GM18499 (cell line): ENCODE results near the gene NRROS.
"Not testable (repeated sequence)": the region's sequence is repeated elsewhere in the genome, so short reads cannot be mapped to it uniquely, and the experiment has no call there.

ENCODE experiments used
- ATAC-seq: cut with Tn5 transposase; IDR thresholded peaks from one replicate; pipeline ENCODE4 v1.9.1; 2021; ENCODE audit warnings: moderate number of reproducible peaks; ENCODE audit not compliant: insufficient read depth, unreplicated experiment

The NRROS gene

DNA sequence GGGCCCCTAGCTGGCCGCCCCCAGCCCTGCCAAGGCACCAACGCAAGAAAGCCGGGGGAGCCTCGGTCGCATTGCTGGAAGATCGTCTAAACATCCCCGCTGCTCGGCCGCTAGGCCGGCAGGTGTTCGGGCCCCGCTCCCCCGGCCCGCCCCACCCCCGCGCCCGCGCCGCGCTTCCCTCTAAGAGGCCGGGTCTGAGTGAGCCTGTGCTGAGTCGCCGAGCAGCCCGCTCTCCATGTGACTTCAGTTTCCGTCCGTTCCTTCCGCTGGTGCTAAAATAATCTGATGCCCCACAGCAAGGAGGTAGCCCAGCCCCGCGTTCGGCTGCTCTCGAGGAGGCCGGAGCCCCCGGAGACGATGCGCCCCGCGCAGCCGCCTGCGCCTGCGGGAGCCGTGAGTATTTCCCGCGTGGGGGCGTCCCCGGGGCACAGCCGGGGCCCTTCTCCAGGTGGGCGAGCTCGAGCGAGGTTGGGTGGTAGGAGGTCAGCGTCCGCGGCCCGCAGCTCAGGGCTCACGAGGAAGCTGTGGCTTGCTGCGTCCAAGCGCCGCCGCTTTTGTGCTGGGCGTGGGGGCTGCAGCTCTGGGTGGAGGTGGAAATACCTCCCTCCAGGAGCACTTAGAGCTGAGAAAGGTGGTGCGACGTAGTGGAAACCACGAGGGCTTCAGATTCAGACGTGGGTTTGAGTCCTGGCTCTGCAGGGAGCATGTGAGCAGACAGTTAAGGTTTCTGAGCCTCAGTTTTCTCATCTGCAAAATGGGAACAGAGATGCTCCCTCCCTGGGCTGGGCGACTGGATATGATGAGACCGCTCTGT, at the start of gene NRROS:
NRROS (plus strand) TSS at position 212 of the 814 bp plus-strand sequence. CDS start 14,846 bp downstream, outside the sequence.
- no peak for ATAC-seq

DNA sequence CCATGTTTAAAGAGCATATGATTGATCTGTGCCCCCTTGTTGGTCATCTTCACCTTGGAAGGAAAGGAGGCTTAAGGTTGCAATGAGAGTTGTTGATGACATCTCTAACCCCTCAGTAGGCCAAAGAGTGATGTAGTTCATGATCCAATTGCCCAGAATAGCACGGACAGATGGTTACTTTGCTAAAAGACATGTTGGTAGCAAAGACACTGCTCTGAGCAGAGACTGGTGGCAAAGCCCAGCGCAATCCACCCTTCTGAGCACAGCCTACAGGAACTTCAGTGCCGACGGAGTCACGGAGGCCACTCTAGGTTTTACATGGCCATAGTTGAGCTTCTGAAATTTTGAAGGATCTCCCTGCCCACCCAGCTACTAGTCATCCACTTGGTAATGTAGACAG, 49.2 kb upstream of the NRROS start:
- ATAC-seq, result no peak

DNA sequence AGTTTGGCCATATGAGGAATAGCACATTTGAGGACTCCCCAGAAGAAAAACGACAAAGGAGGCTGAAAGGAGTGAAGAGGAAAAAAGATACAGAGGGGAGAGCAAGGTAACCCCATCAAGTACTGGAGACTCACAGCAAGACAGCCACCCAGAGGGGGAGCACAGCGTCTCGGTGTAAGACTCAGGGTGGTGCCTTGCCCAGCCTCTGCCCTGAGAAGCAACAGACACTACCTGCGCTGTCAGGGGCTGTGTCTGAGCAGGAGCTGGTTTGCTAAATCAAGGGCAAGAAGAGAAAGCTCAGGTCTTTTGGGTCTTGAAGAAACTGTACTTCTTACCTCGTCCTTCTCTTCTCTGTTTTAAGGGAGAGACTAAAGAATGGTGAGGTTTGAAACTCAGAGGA, 43.1 kb upstream of the NRROS start:
- ATAC-seq, result no peak

DNA sequence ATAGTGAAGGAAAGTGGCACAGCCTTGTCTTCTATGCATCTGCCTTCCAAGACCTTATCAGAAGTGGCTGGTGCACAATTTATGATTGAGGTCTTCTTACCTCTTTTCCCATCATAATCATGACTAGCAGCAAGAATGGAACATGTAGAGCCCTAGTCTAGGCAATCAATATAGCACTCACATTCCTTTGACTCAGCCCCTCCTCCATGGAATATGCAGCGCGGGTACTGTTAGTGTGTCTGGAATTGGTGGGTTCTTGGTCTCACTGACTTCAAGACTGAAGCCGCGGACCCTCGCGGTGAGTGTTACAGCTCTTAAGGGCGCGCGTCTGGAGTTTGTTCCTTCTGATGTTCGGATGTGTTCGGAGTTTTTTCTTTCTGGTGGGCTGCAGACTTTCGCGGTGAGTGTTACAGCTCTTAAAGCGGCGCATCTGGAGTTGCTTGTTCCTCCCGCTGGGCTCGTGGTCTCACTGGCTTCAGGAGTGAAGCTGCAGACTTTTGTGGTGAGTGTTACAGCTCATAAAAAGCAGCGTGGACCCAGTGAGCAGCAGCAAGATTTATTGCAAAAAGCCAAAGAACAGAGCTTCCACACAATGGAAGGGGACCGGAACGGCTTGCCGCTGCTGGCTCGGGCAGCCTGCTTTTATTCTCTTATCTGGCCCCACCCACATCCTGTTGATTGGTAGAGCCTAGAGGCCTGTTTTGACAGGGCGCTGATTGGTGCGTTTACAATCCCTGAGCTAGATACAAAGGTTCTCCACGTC, 41.3 kb upstream of the NRROS start:
- ATAC-seq, result not testable (repeated sequence)

DNA sequence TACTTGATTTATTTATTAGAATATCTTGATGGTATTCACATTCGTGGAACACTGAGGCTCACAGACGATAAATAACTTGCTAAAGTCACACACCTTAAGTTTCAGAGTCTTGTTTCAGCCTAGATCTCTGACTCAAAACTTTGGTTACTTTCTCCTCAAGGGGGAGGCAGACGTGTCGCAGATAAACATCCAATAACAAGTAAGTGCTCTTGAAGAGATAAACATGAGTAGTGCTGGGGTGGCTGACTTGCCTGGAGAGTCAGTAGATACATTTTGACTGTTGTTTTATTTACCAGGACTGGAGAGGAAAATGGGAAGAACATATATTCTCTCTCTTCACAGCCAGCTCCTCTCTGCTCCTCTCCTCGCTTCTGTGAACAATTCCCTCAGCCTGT, 39.8 kb upstream of the NRROS start:
- no peak for ATAC-seq

DNA sequence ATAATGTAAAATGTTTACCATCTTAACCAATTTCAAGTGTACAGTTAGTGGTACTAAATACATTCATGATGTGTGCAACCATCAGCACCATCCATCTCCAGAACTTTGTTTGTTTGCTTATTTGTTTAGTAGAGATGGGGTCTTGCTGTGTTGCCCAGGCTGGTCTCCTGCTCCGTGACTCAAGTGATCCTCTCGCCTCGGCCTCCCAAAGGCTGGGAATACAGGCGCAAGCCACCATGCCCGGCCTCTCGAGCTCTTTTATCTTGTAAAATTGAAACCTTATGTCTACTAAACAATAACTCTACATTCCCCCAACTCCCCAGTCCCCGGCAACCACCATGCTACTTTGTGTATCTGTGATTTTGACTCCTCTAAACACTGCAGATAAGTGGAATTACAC, 39.1 kb upstream of the NRROS start:
- ATAC-seq, result no peak

DNA sequence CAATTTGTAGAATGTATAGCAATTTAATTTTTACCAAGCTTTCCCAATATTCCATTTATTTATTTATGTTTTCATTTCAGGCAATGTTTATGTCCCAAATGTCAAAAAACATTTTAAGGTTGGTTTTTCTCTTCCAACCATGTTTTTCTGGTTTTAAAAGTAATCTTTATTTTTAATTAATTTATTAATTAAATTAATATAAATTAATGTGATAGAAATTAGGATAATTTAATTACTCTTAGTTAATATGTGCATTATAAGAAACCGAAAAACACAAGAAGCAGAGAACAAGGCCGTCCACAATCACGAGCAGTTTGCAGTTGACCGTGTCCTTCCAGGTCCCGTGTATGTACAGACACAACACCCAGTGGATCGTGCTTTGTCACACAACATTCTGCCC, 36.8 kb upstream of the NRROS start:
- no peak for ATAC-seq

DNA sequence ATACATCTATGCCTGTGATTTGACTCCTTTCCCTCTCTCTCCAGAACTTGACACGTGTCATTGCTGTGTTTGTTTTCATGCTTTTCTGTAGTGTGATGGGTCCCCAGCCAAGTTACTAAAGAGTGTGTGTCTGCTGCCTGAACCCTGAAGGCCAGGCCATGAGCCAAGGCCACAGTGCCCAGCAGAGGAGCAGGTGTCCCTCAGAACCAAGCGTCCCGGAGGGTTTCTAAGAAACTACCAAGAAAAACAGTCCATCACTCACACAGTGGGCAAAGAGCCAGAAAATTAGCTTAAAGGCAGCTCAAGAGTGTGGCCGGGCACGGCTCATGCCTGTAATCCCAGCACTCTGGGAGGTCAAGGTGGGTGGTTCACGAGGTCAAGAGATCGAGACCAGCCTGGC, 35.8 kb upstream of the NRROS start:
- ATAC-seq, result no peak

DNA sequence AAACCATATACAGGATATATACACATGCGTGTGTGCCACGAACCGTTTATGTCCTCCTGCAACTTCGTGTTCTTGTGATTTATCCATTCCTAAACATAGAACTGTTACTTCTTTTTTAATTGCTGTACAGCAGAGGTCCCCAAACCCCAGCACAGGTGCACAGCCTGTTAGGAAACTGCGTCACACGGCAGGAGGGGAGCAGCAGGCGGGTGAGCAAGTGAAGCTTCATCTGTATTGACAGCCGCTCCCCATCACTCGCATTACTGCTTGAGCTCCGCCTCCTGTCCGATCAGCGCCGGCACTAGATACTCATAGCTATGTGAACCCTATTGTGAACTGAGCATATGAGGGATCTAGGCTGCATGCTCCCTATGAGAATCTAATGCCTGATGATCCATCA, 34.9 kb upstream of the NRROS start:
- no peak for ATAC-seq

DNA sequence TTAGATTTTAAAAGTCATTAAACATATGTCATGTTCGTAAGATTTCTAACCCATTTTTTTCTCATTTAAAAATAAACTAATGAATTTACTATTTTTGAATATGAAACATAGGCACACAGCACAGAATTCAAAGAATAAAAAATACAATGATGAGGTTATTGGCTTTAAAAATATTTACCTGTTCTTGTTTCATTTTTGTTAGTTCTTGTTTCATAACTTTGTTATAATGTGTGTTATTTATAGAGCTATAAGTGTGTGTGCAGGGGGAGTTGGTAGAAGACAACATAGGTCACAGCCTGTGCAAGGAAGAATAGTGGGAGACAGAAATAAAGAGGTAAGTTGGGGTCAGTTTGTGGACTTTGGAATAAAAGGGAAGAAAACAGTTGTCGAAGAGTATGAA, 30.8 kb upstream of the NRROS start:
- no peak for ATAC-seq

DNA sequence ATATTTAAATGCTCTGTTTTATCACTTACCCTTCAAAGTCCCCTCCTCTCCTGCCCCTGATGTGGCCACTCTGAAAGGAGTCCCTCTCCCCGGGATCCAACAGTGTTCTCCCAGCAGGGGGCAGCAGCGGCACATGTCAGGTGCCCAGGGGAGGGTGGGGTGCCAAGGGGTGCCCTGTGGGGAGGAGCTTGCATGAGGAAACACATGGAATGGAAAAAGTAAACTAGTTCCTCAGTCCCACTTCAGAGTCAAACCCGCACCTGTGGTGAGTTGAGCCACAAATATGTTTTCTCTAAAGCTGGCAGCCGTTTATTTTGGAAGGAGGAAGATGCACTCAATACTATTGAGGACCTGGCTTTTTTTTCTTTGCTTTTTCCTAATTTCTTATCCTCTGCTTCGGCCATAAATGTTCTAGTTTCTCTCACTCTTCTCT, 30.1 kb upstream of the NRROS start:
- no peak for ATAC-seq

DNA sequence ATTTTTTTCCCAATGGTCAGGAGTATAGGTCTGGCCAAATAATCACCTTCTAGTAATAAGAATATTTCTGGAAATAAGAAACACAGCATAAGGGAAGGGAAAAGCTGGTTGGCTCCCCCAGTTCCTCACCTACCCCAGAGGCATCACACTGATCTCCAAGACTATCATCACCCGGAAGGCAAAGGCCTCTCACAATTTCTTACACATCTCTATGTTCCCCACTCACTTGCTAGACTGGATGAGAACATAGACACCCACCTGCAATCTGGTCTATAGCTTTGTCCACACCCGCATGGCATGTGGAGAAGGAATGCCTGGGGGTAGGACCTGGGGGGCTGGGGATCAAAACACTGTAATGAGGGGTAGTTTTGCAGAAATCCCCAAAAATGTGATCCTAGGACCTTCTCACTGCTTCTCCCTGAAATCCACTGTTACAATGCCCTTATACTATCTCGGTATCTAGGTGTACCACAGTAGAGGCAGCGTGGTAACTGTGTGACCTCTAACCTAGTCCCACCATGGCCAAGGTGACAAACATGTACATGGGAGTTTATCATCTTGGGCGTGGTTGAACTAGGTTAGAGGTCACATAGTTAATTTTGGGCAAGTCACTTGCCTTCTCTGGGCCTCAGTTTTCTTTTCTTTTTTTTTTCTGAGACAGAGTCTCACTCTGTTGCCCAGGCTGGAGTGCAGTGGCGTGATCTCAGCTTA, 29.5 kb upstream of the NRROS start:
- no peak for ATAC-seq

DNA sequence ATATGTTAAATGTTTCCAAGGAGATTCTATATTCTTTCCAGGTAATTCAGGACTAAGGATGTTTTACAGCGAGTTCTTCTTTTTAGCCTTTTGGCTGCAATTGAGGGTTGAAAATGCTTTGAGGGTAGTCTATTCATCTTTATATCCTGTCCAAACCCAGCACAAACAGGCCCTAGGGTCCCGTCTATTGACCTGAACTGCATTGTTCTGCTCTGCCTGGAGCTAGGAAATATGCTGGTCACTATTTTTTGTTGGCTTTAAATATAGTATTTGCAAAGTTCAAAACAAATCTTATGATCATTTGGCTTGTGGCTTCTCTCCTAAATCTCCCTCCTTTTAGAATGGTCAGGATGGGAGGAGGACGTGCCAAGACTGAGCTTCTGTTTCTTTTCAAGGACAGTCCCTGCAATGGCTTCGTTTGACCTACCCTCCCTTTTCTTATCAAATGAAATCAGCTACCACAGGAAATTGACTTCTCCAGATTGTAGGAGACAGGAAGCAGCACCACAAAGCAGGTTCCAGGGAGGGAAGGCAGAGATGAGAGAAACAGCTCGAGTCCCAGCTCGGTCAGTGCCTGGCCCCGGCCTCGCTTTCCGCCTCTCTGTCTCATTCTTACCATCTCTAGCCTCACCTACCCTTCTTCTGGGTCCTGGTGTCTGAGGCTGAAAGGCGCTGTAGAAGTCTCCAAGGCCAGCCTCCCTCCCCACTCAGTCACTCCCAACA, 27.6 kb upstream of the NRROS start:
- no peak for ATAC-seq

DNA sequence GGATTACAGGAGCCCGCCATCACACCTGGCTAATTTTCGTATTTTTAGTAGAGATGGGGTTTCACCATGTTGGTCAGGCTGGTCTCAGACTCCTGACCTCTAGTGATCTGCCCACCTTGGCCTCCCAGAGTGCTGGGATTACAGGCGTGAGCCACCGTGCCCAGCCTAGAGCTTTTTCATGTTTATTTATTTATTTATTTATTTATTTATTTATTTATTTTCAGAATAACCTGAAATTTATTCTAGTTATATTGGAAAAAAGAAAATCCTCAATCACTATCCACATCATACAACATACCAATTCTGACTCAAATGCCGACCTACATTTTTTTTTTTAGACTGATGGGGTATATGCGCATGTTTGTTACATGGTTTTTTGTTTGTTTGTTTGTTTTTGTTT, 24.3 kb upstream of the NRROS start:
- not testable (repeated sequence) for ATAC-seq

DNA sequence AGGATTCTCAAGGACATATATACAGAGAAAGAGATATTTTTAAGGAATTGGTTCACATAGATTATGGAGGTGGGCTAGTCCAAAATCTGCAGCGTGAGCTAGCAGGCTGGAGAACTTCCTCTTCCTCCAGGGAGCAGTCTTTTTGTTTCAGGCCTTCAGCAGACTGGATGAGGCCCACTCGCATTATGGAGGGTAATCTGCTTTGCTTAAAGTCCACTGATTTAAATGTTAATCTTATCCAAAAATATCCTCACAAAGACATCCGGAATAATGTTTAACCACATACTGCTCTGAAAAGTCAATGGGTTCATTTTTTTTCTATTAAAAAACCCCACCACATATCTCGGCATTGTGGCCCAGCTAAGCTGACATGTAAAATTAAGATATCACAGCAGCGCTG, 22.2 kb upstream of the NRROS start:
- ATAC-seq, result no peak

DNA sequence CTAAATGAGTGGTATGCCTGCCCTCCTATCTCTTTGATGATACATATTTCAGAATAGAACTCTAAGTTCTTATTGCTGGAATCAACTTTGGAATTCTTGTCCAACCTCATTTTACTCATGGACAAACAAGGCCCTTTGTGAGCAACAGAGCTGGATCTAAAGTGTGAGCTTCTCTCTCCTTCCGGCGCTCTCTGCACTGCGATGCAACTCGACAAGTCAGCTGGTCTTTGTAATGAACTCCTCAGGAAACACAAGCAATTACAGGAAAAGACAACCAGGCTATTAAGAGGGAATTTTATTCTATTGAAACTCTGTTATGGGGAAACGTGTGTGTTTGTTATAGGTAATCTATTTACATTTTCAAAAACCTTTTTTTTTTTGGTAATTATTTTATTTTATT, 20.3 kb upstream of the NRROS start:
- ATAC-seq, result no peak

DNA sequence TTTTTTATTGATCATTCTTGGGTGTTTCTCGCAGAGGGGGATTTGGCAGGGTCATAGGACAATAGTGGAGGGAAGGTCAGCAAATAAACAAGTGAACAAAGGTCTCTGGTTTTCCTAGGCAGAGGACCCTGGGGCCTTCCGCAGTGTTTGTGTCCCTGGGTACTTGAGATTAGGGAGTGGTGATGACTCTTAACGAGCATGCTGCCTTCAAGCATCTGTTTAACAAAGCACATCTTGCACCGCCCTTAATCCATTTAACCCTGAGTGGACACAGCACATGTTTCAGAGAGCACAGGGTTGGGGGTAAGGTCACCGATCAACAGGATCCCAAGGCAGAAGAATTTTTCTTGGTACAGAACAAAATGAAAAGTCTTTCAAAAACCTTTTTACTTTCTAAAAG, 19.9 kb upstream of the NRROS start:
- not testable (repeated sequence) for ATAC-seq

DNA sequence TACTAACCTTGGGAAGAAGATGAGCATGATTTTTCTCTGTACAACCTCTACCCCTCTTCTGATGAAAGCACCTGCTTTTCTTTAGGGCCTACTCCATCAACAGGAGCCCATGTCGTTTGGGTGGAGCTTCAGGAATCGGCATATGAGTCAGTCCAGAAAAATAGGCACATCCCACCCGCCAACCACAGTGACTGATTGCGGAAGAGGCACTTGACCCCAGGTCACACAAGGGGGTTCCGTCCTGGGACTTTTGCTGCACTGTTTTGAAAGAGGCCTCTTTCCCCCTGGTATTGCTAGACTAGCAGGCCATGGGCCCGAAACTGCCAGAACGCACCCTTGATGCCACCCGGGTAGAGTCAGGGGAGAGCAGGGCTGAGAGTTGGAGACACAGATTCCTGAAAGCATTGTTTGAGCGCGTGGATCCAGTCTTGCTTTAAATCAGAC, 19.3 kb upstream of the NRROS start:
- ATAC-seq, result no peak

DNA sequence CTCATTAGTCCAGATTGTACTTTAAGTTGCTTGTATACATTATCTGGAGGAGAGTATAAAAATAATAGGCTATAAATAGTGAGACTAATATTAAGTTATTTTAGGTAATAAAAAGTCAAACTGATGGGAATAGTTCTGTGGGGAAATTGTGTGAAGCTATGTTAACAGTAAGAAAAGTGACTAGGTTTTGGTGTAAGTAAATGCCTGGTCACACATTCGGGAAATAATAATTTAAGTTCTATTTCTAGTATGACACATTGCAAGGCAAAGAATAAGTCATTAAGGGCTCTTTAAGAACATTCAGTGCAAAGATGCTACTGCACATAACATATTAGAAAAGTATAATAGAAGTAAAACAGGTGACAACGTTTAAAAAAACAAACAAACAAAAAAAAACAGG, 18.8 kb upstream of the NRROS start:
- no peak for ATAC-seq

DNA sequence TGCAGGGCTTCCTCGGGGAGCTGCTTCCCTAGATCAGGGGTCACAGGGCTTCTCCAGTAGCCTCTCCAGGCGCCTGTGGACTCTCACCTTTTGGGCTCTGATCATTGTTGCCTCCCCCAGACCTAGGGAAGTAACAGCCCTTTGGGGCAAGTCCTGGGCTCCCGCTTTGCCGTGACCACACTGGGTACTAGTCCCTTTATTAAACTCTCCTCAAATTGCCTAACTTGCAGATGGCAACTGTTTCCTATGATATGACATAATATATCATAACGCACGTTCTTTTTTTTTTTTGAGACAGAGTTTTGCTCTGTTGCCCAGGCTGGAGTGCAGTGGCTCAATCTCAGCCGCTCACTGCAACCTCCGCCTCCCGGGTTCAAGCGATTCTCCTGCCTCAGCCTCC, 17.9 kb upstream of the NRROS start:
- ATAC-seq, result no peak
